OCI-LY7 (cell line): ENCODE results near the gene DNAH3.

ENCODE experiments used
- CTCF ChIP-seq: fragments of 200-600 bp; sonication (generic); conservative IDR thresholded peaks from 2 replicates; pipeline ENCODE4 v1.5.1; 2014; ENCODE audit warnings: mild to moderate bottlenecking, antibody characterized with exemption, low read length, moderate library complexity, mixed read lengths
- EZH2phosphoT487 ChIP-seq: fragments of 200-600 bp; sonication (generic); IDR thresholded peaks from 2 replicates; pipeline ENCODE4 v1.6.1; 2018; ENCODE audit warnings: low read depth, borderline replicate concordance, mild to moderate bottlenecking, mixed run types, antibody characterized with exemption, low read length, moderate library complexity, mixed read lengths

- TF ChIP-seq CTCF = no peak
- TF ChIP-seq EZH2phosphoT487 = no peak
Observed at GRCh38 chr16:20939611-20940010, 211.0 kb downstream of the DNAH3 start.
